SK-N-SH (cell line): ENCODE results near the gene TPP2. TPM values are rescaled to one million over a fixed set of nuclear protein-coding genes. Genes with fewer than 3 reads are reported as not detected.

ENCODE experiments used
- CTCF ChIA-PET: fragments of 300-600, 350-600 bp; formaldehyde crosslinking; extraction: SDS; loops from one replicate; lab custom pipeline; 2021; lab: Yijun Ruan, JAX
- POLR2A ChIA-PET: fragments of 350-600 bp; sonication (Branson Sonifier 250); formaldehyde crosslinking; extraction: SDS; loops from one replicate; lab custom pipeline; 2020; ENCODE audit warnings: antibody characterized with exemption, inconsistent platforms; lab: Yijun Ruan, JAX
- DNase-seq: peaks from one replicate; pipeline ENCODE4 v3.0.0; 2012
- H2AFZ ChIP-seq: fragments of 200-600 bp; sonication (generic); 2 replicates; pipeline ENCODE4 v1.8.1; 2016; ENCODE audit warnings: antibody characterized with exemption, mild to moderate bottlenecking, low read depth
- H3F3A ChIP-seq: fragments of 200-600 bp; sonication (generic); replicated peaks from 2 replicates; pipeline ENCODE3; 2016; ENCODE audit warnings: antibody characterized with exemption, mild to moderate bottlenecking; ENCODE audit not compliant: insufficient read depth
- H3K27ac ChIP-seq, 2 experiments: fragments of 200-500 bp in 1 of 2; fragments of 200-600 bp in 1 of 2; sonication (Bioruptor generic) in 1 of 2; sonication (generic), shearing (Covaris generic) in 1 of 2; 2 replicates each; pipeline versions ENCODE4 v1.5.1 to v1.6.1; 2014 to 2016; ENCODE audit warnings: low read depth in 2 of 2, inconsistent platforms in 1 of 2, low read length in 1 of 2, mild to moderate bottlenecking in 1 of 2, mixed read lengths in 1 of 2
- H3K27me3 ChIP-seq: fragments of 200-600 bp; sonication (generic), shearing (Covaris generic); 2 replicates; pipeline ENCODE4 v1.6.1; 2016; ENCODE audit warnings: mixed run types; ENCODE audit not compliant: insufficient read depth
- H3K36me3 ChIP-seq, 2 experiments: fragments of 200-500 bp in 1 of 2; fragments of 200-600 bp in 1 of 2; sonication (Bioruptor generic) in 1 of 2; sonication (generic) in 1 of 2; replicated peaks in 1 of 2; 2 replicates each; pipeline versions ENCODE3 to v1.5.1; 2014 to 2016; ENCODE audit warnings: low read length in 1 of 2, mild to moderate bottlenecking in 1 of 2; ENCODE audit not compliant: insufficient read depth in 2 of 2, control insufficient read depth in 1 of 2
- H3K4me1 ChIP-seq, 2 experiments: fragments of 200-500 bp in 1 of 2; fragments of 200-600 bp in 1 of 2; sonication (Bioruptor generic) in 1 of 2; sonication (generic), shearing (Covaris generic) in 1 of 2; 2 replicates each; pipeline versions ENCODE4 v1.5.1 to v1.6.1; 2014 to 2016; ENCODE audit warnings: low read depth in 1 of 2, low read length in 1 of 2, mixed run types in 1 of 2; ENCODE audit not compliant: insufficient read depth in 2 of 2, control insufficient read depth in 1 of 2
- H3K4me2 ChIP-seq: fragments of 200-600 bp; sonication (generic), shearing (Covaris generic); 2 replicates; pipeline ENCODE4 v1.6.1; 2017; ENCODE audit warnings: mixed run types
- H3K4me3 ChIP-seq, 2 experiments: fragments of 200-500 bp in 1 of 2; fragments of 200-600 bp in 1 of 2; sonication (Bioruptor generic) in 1 of 2; sonication (generic), shearing (Covaris generic) in 1 of 2; 2 replicates each; pipeline versions ENCODE4 v1.5.1 to v1.8.1; 2014 to 2016; ENCODE audit warnings: low read depth in 2 of 2, inconsistent platforms in 1 of 2, low read length in 1 of 2, mild to moderate bottlenecking in 1 of 2, mixed read lengths in 1 of 2, moderate library complexity in 1 of 2
- H3K79me2 ChIP-seq: fragments of 200-600 bp; sonication (generic); 2 replicates; pipeline ENCODE4 v1.8.1; 2017; ENCODE audit warnings: mild to moderate bottlenecking; ENCODE audit not compliant: insufficient read depth
- H3K9ac ChIP-seq: fragments of 200-600 bp; sonication (generic); 2 replicates; pipeline ENCODE4 v1.6.1; 2017; ENCODE audit warnings: mixed run types
- H3K9me2 ChIP-seq: fragments of 200-600 bp; sonication (generic); 2 replicates; pipeline ENCODE4 v1.6.1; 2017; ENCODE audit warnings: mixed run types
- H3K9me3 ChIP-seq: fragments of 200-600 bp; sonication (generic); 2 replicates; pipeline ENCODE4 v1.6.1; 2017; ENCODE audit warnings: mixed run types, mild to moderate bottlenecking, moderate library complexity
- H4K20me1 ChIP-seq: fragments of 200-600 bp; sonication (generic); 2 replicates; pipeline ENCODE4 v1.6.1; 2017; ENCODE audit warnings: mild to moderate bottlenecking, mixed run types; ENCODE audit not compliant: insufficient read depth
- CHD2 ChIP-seq: fragments of 150-350 bp; IDR thresholded peaks from 2 replicates; pipeline ENCODE4 v1.6.1; 2018; ENCODE audit warnings: low read length; ENCODE audit not compliant: partially characterized antibody
- EP300 ChIP-seq, 2 experiments: IDR thresholded peaks; 2 replicates each; pipeline versions ENCODE4 v1.4.0 to v1.6.1; 2012; ENCODE audit warnings: borderline replicate concordance in 1 of 2, low read depth in 1 of 2, low read length in 1 of 2
- EZH2phosphoT487 ChIP-seq: fragments of 200-600 bp; sonication (generic); IDR thresholded peaks from 2 replicates; pipeline ENCODE4 v1.6.1; 2017; ENCODE audit warnings: low read depth, mixed run types, mild to moderate bottlenecking, antibody characterized with exemption, moderate library complexity, borderline replicate concordance
- FOXJ3 ChIP-seq: sonication (generic); formaldehyde crosslinking; IDR thresholded peaks from 2 replicates; pipeline ENCODE4 v1.5.1; 2020; ENCODE audit warnings: mild to moderate bottlenecking, missing genetic modification reagents
- FOXM1 ChIP-seq: IDR thresholded peaks from 2 replicates; pipeline ENCODE4 v1.4.0; 2012; ENCODE audit warnings: low read depth, mild to moderate bottlenecking
- GABPA ChIP-seq: IDR thresholded peaks from 2 replicates; pipeline ENCODE4 v1.4.0; 2012; ENCODE audit warnings: low read depth, mild to moderate bottlenecking
- IRF3 ChIP-seq: fragments of 150-350 bp; IDR thresholded peaks from 2 replicates; pipeline ENCODE4 v1.6.1; 2016; ENCODE audit warnings: mild to moderate bottlenecking, low read depth, low read length
- JUND ChIP-seq: IDR thresholded peaks from 2 replicates; pipeline ENCODE4 v1.4.0; 2012
- MAX ChIP-seq: IDR thresholded peaks from 2 replicates; pipeline ENCODE4 v1.4.0; 2012; ENCODE audit warnings: low read depth
- NRF1 ChIP-seq: IDR thresholded peaks from 2 replicates; pipeline ENCODE4 v1.6.1; 2012; ENCODE audit warnings: low read depth, mild to moderate bottlenecking, low read length
- PBX3 ChIP-seq: IDR thresholded peaks from 2 replicates; pipeline ENCODE4; 2012
- POLR2AphosphoS5 ChIP-seq: IDR thresholded peaks from 2 replicates; pipeline ENCODE4 v1.6.1; 2012; ENCODE audit warnings: low read depth, low read length
- RCOR1 ChIP-seq: fragments of 150-350 bp; IDR thresholded peaks from 2 replicates; pipeline ENCODE4 v1.6.1; 2017; ENCODE audit warnings: antibody characterized with exemption, low read length
- REST ChIP-seq: IDR thresholded peaks from 2 replicates; pipeline ENCODE4 v1.6.1; 2012; ENCODE audit warnings: mild to moderate bottlenecking, low read depth, low read length, moderate library complexity
- SIN3A ChIP-seq: IDR thresholded peaks from 2 replicates; pipeline ENCODE4 v1.6.1; 2012; ENCODE audit warnings: low read depth, mild to moderate bottlenecking, low read length, moderate library complexity, borderline replicate concordance
- SMC3 ChIP-seq: IDR thresholded peaks from 2 replicates; pipeline ENCODE4 v1.6.1; 2012; ENCODE audit warnings: low read depth, low read length, improper control_type of control experiment
- TCF12 ChIP-seq: IDR thresholded peaks from 2 replicates; pipeline ENCODE4 v1.4.0; 2012
- USF1 ChIP-seq: IDR thresholded peaks from 2 replicates; pipeline ENCODE4 v1.4.0; 2012; ENCODE audit warnings: low read depth, borderline replicate concordance
- polyA plus RNA-seq, 3 experiments: library from polyadenylated mRNA; depleted of rRNA; stranded (reverse); fragments of >200 nt; gene quantifications; 2 replicates each; pipeline ENCODE4 v1.2.3, GENCODE V29; 2012

Gene TPP2
- polyA plus RNA-seq, 1 of the 3 experiments (the other 2 are of a cell fraction) = 8.3 TPM

GRCh38 chr13:102582256-102582655 is 14.5 kb upstream of the TPP2 start:
- H3K79me2 ChIP-seq = no peaks in the 10 kb centered on the region
- TF ChIP-seq POLR2AphosphoS5 = no peak
- TF ChIP-seq SMC3 = no peak
- TF ChIP-seq SIN3A = no peak
- no peak for TF ChIP-seq PBX3
- TF ChIP-seq GABPA = no peak
- TF ChIP-seq NRF1 = no peak
- no peak for TF ChIP-seq TCF12
- no peak for TF ChIP-seq MAX
- TF ChIP-seq REST = no peak
- no peak for TF ChIP-seq FOXM1
- no peak for TF ChIP-seq IRF3
- TF ChIP-seq CHD2 = no peak
- TF ChIP-seq JUND = no peak
- no peak for TF ChIP-seq EP300 (IDR thresholded peaks at IDR 0.05; ENCODE audit: borderline replicate concordance in 1 of 2, low read depth in 1 of 2, low read length in 1 of 2)
- no peak for TF ChIP-seq RCOR1
- no peak for TF ChIP-seq USF1
- TF ChIP-seq FOXJ3 = no peak
- no peak for TF ChIP-seq EZH2phosphoT487
- no peaks in the 10 kb centered on the region for H3F3A ChIP-seq
- no peaks in the 10 kb centered on the region for H4K20me1 ChIP-seq
- no peaks in the 10 kb centered on the region for H3K9me2 ChIP-seq
- no peaks in the 10 kb centered on the region for H3K27me3 ChIP-seq
- no peak overlapping the region for H3K4me3 ChIP-seq
- no peak overlapping the region for H3K27ac ChIP-seq
- H3K4me1 ChIP-seq = no peaks in the 10 kb centered on the region
- no peak overlapping the region for H3K9ac ChIP-seq
- H2AFZ ChIP-seq = no peak overlapping the region
- H3K9me3 ChIP-seq = no peaks in the 10 kb centered on the region
- CTCF ChIA-PET = interaction anchor here (0.7 to 8.6 kb wide), 8 partner anchors 9 to 288 kb away, joined by 3 to 70 read pairs (median 9); partner anchors contain the start of gene ERCC5
- no peak for DNase-seq
- no peak overlapping the region for H3K4me2 ChIP-seq
- POLR2A ChIA-PET = no interaction called here
- no peaks in the 10 kb centered on the region for H3K36me3 ChIP-seq
